ENCODE data around the gene CCDC154. TPM values are rescaled to one million over a fixed set of nuclear protein-coding genes. Genes with fewer than 3 reads are reported as not detected.

The CCDC154 gene
- total and polyA plus RNA-seq, 8 donors = 0.59 to 7.8 (median 2.1) TPM

GRCh38 chr16:1464196-1464893 lies 20.0 kb upstream of the CCDC154 start:
- Histone ChIP-seq H3K27me3 (no peaks in the 10 kb centered on the region), H3K9me3 (no peaks in the 10 kb centered on the region), H3K36me3 (peaks cover 0 to 13% (median 0%) of the 10 kb centered on the region in 3 donors), H3K4me3 (no peak overlapping the region), H3K4me1 (no peaks in the 10 kb centered on the region), H3K27ac (no peak overlapping the region)
- peak in 2 of 6 donors; percentile 50 to 52 for DNase-seq
- ATAC-seq = no peak
- intact Hi-C loops (cut with DNase I) = no loop called here
- FAIRE-seq = no peak
- TF ChIP-seq, protein P1, sequence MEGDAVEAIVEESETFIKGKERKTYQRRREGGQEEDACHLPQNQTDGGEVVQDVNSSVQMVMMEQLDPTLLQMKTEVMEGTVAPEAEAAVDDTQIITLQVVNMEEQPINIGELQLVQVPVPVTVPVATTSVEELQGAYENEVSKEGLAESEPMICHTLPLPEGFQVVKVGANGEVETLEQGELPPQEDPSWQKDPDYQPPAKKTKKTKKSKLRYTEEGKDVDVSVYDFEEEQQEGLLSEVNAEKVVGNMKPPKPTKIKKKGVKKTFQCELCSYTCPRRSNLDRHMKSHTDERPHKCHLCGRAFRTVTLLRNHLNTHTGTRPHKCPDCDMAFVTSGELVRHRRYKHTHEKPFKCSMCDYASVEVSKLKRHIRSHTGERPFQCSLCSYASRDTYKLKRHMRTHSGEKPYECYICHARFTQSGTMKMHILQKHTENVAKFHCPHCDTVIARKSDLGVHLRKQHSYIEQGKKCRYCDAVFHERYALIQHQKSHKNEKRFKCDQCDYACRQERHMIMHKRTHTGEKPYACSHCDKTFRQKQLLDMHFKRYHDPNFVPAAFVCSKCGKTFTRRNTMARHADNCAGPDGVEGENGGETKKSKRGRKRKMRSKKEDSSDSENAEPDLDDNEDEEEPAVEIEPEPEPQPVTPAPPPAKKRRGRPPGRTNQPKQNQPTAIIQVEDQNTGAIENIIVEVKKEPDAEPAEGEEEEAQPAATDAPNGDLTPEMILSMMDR (IDR thresholded peaks at IDR 0.05) = no peak
- WGBS, 2 donors = 92% methylated on average over 38 to 41 of the region's 41 CpGs

GRCh38 chr16:1461146-1461545 lies 16.8 kb upstream of the CCDC154 start:
- no peaks in the 10 kb centered on the region for H3K4me1 ChIP-seq
- no peak for ATAC-seq
- intact Hi-C loops (cut with DNase I) = no loop called here
- no peaks in the 10 kb centered on the region for H3K27me3 ChIP-seq
- TF ChIP-seq, protein P1 (IDR thresholded peaks at IDR 0.05) = no peak
- 91% methylated on average over 23 to 24 of the region's 24 CpGs for WGBS, 2 donors
- peaks cover 0 to 13% (median 0%) of the 10 kb centered on the region in 3 donors for H3K36me3 ChIP-seq
- FAIRE-seq = no peak
- H3K9me3 ChIP-seq = no peaks in the 10 kb centered on the region
- no peak overlapping the region for H3K27ac ChIP-seq
- peak in 1 of 6 donors; percentile 50 for DNase-seq
- no peak overlapping the region for H3K4me3 ChIP-seq

GRCh38 chr16:1460602-1461138 lies 16.3 kb upstream of the CCDC154 start:
- ATAC-seq (no peak), FAIRE-seq (no peak), DNase-seq (peak in 2 of 6 donors; percentile 45 to 62)
- Histone ChIP-seq H3K9me3 (no peaks in the 10 kb centered on the region), H3K4me3 (no peak overlapping the region), H3K27me3 (no peaks in the 10 kb centered on the region), H3K27ac (no peak overlapping the region), H3K4me1 (no peaks in the 10 kb centered on the region), H3K36me3 (peaks cover 0 to 17% (median 0%) of the 10 kb centered on the region in 3 donors)
- WGBS, 2 donors = 90 to 92% methylated on average over 30 of the region's 30 CpGs
- TF ChIP-seq, protein P1 (IDR thresholded peaks at IDR 0.05) = no peak
- intact Hi-C loops (cut with DNase I) = no loop called here

DNA sequence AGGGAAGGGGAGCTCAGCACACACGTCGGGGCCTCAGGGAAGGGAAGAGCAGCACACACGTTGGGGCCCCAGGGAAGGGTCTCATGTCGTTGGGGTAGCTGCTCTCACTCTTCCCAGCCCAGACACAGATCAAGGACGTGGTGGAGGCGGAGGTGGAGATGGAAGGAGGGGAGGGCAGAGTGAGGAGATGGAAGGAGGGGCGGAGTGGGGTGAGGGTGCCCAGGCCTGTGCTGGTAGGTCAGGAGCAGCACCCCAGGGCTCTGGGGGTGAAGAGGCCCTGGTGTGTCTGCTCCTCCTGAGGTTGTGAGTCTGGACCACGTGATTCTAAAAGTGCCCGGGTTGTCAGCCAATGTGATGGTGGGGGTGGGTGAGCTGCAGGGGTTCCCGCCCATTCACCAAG lies 15.6 kb upstream of the CCDC154 start:
- no peak for FAIRE-seq
- TF ChIP-seq, protein P1 (IDR thresholded peaks at IDR 0.05) = no peak
- 84 to 87% methylated on average over 9 to 10 of the region's 10 CpGs for WGBS, 2 donors

GRCh38 chr16:1458977-1459341 lies 14.6 kb upstream of the CCDC154 start:
- no peaks in the 10 kb centered on the region for H3K9me3 ChIP-seq
- H3K27ac ChIP-seq = no peak overlapping the region
- no peaks in the 10 kb centered on the region for H3K27me3 ChIP-seq
- 86 to 88% methylated on average over 14 of the region's 14 CpGs for WGBS, 2 donors
- TF ChIP-seq, protein P1 (IDR thresholded peaks at IDR 0.05) = no peak
- H3K4me3 ChIP-seq = no peak overlapping the region
- ATAC-seq (no peak), DNase-seq (peak in 1 of 6 donors; percentile 43), FAIRE-seq (no peak)
- H3K36me3 ChIP-seq = peaks cover 0 to 32% (median 0%) of the 10 kb centered on the region in 3 donors
- no peaks in the 10 kb centered on the region for H3K4me1 ChIP-seq
- intact Hi-C loops (cut with DNase I) = no loop called here

More for the DNA sequence above, 15.6 kb upstream of the CCDC154 start:
- Histone ChIP-seq H3K4me3 (no peak overlapping the region), H3K36me3 (peaks cover 0 to 22% (median 0%) of the 10 kb centered on the region in 3 donors), H3K27me3 (no peaks in the 10 kb centered on the region), H3K4me1 (no peaks in the 10 kb centered on the region), H3K9me3 (no peaks in the 10 kb centered on the region), H3K27ac (no peak overlapping the region)
- ATAC-seq (no peak), DNase-seq (peak in 1 of 6 donors; percentile 29)
- intact Hi-C loops (cut with DNase I) = no loop called here
